Measurements from ENCODE around the gene SLIRP.

GRCh38 chr14:77673193-77673592 is 34.7 kb upstream of the SLIRP start:
- no peak for TF ChIP-seq CTCF (IDR thresholded peaks at IDR 0.05; ENCODE audit: borderline replicate concordance, extremely low read depth, low read length, poor library complexity, severe bottlenecking)
- no peak for TF ChIP-seq EZH2 (IDR thresholded peaks at IDR 0.05; ENCODE audit: borderline replicate concordance, low read depth, low read length, severe bottlenecking)
